HG02759 (cell line): ENCODE results near the gene OR1B1.
"Not testable (repeated sequence)": the region's sequence is repeated elsewhere in the genome, so short reads cannot be mapped to it uniquely, and the experiment has no call there.

Experiments used
- ATAC-seq: cut with Tn5 transposase; IDR thresholded peaks from one replicate; pipeline ENCODE4 v1.9.1; 2021; ENCODE audit warnings: mild to moderate bottlenecking, moderate library complexity; ENCODE audit not compliant: unreplicated experiment

The OR1B1 gene

DNA sequence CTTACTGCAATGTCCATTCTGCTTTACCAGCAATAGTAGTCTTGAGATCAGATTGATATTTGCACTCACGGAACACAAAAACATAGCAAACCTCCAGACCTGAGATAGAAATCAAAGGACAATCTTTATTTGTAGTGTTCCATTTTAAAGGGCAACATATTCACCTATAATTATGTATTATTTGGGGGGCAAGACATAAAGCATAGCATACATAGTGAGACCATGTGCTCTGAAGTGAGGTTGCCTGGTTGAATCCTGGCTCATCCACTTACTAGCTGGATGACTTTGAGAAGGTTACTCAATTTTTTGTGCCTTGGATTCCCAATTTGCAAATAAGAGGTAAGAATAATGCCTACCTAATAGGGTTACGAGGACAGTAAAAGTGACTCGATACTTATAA lies at the start of gene OR1B1:
TSS of gene OR1B1 (minus strand) at position 101 of the 400 bp plus-strand sequence.
- no peak for ATAC-seq

DNA sequence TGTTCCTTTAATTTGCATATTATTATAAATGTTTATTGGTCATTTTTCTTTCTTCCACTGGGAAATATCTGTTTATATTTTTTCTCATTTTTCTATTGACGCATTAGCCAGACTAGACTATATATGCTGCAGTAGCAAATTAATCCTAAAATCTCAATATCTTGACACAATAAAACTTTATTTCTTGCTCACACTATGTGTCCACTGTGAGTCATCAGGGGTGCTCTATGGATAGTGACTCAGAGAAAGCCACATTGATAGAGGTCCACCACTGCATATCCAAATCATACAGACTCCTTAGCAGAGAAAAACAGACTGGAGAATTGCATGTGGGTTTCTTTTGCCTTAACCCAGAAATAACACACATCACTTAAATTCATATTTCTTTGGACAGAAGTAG lies 38.3 kb upstream of the OR1B1 start:
- no peak for ATAC-seq

DNA sequence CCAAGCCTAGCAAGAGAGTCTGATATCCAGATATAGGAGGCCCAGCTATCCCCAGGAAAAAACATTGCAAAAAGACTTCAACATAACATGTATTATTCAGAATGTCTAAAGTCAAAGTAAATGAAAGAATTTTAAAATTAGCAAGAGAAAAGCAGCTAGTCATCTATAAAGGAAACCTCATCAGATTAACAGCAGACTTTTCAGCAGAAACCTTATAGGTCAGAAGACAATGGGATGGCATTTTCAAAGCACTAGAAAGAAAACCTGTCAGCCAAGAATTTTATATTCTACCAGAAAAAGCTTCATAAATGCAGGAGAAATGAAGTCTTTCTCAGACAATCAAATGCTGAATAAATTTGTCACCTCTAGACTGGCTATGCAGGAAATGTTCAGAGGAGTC lies 27.4 kb upstream of the OR1B1 start:
- no peak for ATAC-seq

DNA sequence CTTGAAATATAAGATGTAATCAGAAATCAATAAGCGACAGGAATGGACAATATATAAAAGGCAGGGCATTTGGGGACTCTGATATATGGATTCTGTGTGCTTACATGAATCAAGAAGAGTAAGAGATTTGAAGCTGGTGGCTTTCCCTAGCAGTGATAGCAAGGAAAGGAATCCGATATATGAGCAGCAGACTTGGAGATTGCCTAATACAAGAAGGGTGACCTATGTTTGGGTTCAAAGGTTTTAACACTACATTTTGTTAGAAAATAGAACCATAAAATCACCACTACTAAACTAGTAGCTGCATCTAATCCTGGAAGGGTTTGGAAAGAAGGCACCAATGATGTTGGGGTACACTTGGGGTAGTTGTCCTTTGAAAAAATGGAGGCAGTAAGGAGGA lies 15.1 kb upstream of the OR1B1 start:
- ATAC-seq, result no peak

DNA sequence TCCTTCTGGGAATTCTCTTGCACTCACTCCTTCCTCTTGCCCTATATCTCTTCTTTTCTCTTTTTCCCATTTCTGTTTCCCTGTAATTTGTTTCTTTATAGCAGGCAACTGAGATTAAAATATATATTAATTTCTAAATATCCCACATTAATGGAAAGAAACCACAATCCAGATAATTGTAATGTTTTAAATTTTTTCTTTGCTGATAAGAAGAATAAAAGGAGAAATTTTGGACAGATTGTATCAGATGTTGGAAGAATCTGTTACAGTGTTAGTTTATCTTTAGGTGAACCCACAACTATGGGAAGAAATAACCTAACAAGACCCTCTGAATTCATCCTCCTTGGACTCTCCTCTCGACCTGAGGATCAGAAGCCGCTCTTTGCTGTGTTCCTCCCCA lies 4.0 kb upstream of the OR1B1 start, which contains the start of gene OR1L1:
TSS of gene OR1L1 (plus strand) at position 301 of the 400 bp plus-strand sequence. CDS start at position 301, 0 bp downstream.
- no peak for ATAC-seq

DNA sequence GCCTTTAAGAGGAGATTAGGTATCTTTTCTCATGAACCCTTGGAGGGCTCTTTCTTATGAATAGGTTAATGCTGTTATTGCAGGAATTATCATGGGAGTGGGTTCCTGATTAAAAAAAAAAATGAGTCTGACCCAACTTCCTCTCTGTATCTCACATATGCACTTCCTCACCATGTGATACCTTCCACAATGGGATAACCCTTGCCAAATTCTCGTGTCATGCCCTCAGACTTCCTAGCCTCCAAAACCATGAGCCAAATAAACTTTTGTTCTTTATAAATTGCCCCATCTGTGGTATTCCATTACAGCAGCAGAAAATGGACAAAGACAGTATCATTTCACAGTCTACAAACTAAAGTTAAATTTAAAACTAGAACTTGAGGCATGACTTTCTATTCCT lies 1.0 kb downstream of the OR1B1 start:
- ATAC-seq, result no peak

DNA sequence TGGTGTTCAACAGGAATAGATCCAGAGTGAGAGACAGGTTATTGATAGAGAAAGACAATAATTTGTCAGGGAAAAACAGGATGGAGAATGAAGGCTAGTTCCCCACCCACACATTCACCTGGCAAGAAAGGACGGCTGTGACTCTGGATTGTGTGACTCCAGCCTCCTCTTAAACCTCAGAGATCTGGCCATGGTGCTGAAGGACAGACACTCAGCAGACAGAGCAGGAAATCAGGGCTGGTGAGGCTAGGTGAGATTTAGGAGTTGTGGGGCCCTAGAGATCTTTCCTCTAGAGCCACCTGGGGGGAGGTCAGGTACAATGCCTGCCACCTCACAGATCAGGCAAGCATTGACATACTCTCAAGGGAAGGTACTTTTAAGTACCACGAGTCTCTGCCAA lies 15.2 kb downstream of the OR1B1 start:
- no peak for ATAC-seq

DNA sequence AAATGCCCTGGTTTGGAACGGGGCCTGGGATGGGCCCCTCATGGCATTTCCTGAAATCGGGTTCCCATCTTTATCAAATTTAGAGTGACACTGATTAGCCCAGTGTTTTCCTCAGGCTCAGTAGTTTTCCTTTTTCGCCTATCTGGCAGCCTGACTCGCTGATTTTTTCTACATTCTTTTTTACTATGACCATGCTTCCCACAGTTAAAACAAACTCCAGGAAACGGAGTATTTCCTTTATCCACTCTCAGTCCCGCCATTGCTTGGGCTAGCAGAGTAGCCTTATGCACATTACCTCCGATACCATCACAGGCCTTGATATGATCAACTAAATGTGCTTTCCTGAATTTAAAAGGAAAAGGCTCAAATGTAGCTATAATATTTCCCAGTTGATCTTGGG lies 37.4 kb downstream of the OR1B1 start:
- ATAC-seq, result no peak

DNA sequence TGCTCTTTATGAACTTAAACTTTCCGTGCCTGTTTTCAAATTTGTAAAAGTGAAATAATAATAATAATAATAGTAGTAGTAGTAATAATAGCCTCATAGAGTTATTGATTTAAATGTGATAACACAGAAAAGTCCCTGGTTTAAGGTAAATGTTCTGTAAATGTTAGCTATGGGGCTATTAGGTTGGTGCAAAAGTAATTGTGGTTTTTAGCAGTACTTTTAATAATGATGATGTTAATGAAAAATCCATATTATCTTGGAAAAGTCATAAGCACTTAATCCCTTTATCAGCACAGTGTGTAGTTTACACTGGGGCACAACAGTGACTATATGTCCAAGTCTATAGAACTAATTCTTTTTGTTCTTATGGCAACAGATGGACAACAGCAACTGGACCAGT lies 43.1 kb downstream of the OR1B1 start, which contains the start of gene OR1Q1:
TSS of gene OR1Q1 (plus strand) at position 377 of the 400 bp plus-strand sequence. CDS start at position 377, 0 bp downstream.
- ATAC-seq, result no peak

DNA sequence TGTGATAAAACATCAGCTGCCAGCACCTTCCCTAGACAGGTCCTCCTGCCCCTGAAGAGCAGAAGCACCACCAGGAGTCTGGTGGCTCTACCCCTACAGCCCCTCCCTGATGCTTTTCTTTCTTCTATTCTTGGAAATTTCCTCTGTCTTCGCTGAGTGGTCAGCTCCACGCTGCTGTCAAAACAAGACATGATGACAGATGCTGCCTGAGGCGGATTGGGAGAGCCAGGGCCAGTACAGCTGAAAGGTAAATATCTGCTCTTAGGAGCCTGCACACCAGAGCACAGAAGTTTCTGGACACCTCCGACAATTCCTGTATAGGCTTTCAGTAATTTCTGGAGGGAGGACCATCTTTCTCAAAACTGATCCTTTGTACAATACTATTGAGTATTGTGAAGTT lies 47.6 kb downstream of the OR1B1 start:
- ATAC-seq, result no peak

DNA sequence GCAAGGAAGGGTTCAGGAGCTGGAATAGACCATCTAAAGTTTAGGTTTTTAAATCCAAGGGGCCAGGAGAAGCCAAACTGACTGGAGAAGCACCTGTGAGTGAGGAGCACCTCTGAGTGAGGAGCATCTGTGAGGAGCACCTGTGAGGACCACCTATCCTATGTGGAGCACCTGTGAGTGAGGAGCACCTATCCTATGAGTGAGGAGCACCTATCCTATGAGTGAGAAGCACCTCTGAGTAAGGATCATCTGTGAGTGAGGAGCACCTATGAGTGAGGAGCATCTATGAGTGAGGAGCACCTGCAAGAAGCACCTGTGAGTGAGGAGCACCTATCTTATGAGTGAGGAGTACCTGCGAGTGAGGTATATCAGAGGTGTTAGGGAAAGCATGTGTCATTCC lies 50.8 kb downstream of the OR1B1 start:
- ATAC-seq, result no peak

DNA sequence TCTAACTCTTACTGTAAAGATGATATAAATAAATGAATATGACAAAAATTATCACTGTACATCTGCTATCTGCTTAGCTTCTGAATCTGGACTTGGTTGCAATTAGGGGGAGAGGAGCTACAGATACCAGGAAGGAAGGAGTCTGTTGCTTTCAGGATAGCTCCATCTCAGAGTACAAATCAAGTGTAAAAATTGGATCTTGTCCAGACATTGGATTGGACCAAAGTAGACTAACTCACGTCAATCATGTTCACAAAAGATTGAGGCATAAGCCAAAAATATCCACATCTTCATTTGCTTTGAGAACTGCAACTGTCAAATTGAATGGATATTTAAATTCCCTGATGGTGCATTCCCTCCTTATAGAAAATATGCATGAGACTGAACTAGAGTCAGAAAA lies 51.7 kb downstream of the OR1B1 start:
- no peak for ATAC-seq

DNA sequence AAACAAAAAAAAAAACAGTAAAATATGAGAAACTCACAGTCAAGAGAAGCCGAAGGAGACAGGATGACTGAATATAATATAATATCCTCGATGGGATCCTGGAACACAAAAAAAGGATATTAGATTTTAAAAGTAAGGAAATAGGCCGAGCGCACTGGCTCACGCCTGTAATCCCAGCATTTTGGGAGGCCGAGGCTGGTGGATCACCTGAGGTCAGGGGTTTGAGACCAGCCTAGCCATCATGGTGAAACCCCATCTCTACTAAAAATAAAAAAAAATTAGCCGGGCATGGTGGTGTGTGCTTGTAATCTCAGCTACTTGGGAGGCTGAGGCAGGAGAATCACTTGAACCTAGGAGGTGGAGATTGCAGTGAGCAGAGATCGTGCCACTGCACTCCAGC lies 74.1 kb downstream of the OR1B1 start, which contains the start of gene OR1L8:
TSS of gene OR1L8 (minus strand) at position 101 of the 400 bp plus-strand sequence. CDS start 14,907 bp downstream, outside the sequence.
- ATAC-seq, result not testable (repeated sequence)

DNA sequence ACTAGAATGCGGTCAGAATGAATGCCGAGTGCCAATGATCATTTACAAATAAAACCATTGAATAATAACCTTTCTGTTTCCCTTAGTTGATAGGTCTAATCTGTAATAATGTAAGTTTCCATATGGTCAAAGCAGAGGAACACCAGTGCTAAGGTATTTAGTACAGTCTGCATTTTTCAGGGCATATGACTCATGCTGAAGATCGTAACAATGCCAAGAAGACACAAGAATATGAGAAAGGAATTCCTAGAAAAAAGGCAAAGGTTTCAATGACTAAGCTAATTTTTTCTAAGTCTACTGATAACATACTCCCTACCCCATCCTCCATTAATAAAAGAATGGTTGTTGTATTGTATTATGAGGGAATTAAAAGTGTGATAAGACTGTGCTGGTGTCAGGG lies 77.1 kb downstream of the OR1B1 start:
- no peak for ATAC-seq

DNA sequence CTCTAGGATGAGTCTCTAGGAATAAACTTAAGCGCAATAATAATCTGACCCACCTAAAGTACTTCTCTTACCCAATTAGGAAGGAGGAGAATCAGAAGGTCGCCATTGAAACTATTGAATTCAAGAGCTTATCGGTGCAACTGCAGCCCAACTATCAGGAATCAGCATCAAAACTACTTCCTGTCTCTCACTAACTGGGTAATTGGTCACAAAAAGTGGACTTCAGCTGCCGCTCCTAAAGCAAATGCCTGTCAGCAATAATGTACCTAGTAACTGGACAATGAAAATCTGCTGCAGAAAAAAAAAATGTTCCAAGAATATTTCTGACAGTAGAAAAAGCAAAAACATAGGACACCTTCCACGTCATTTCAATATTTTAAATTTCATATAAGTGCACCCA lies 77.6 kb downstream of the OR1B1 start:
- ATAC-seq, result no peak
